Measurements from ENCODE around the gene ANKRD6. TPM values are rescaled to one million over a fixed set of nuclear protein-coding genes. Genes with fewer than 3 reads are reported as not detected.
"Not testable (repeated sequence)": the region's sequence is repeated elsewhere in the genome, so short reads cannot be mapped to it uniquely, and the experiment has no call there.

ANKRD6 gene
- total RNA-seq, 2 experiments from 2014 or later: 2.4 to 7.0 TPM

DNA sequence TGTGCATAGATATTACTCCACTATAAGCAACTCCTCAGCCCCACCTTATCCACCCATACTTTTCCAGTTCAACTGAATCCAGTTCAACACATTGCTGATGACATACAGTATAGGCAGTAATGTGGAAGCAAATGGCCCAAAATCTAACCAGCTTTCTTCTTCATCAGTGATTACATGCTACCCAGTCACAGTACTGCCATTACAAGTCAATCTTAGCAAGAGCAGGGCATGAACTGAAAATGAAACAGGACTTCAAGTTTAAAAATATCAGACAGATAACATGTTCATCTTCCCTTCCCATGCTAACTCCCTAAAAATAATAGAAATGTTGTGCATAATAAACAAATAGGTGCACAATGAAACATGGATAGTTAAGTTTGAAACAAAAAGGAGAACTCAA, 40.1 kb upstream of the ANKRD6 start:
- DNase-seq (ENCODE audit: low spot score): no peak
- peak overlapping the region; percentile 39 for H3K4me2 ChIP-seq (ENCODE audit: low read length)

DNA sequence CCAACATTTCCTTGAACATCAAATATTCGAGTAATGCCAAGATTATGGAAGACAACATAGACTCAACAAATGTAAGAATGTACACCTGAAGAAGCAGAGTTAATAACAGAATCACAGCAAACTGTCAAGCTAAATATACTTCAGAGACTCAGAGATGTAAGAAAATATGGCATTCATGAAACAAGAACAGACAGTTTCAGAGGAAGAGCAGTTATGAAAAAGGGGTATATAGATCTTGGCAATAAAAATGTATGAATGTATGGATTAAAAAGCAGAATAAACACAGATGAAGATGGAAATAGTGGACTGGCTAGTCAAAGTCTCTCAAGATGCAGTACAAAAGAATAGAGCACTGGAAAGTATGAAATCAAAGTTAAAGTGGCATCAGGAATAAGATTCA, 39.3 kb upstream of the ANKRD6 start:
- Histone ChIP-seq H3K36me3 (ENCODE audit: insufficient read depth, low read length) (peaks cover 4% of the 10 kb centered on the region; the same call in 1 of the 2 replicates), H3K27ac (ENCODE audit: low read depth, low read length, poor library complexity, severe bottlenecking) (no peak overlapping the region), H3K9me2 (ENCODE audit: insufficient read depth, low read length) (no peaks in the 10 kb centered on the region), H3K79me2 (ENCODE audit: insufficient read depth, low read depth, low read length) (peaks cover 13% of the 10 kb centered on the region; the same call in 1 of the 2 replicates), H3K9me3 (ENCODE audit: low read length) (no peaks in the 10 kb centered on the region), H3K4me1 (ENCODE audit: insufficient read depth, low read length, poor library complexity, severe bottlenecking) (peaks cover 37% of the 10 kb centered on the region), H3K4me3 (ENCODE audit: low read depth, low read length, poor library complexity, severe bottlenecking) (no peak overlapping the region), H2AFZ (ENCODE audit: low read length) (no peak overlapping the region; the same call in 1 of the 2 replicates), H4K20me1 (ENCODE audit: insufficient read depth, low read length) (no peaks in the 10 kb centered on the region), H3K4me2 (ENCODE audit: low read length) (peak overlapping the region; percentile 39)
- ChIA-PET CTCF (ENCODE audit: unreplicated experiment) (no interaction called here), POLR2A (no interaction called here)
- DNase-seq (ENCODE audit: low spot score): no peak
- no TSS peak for BruUV-seq (replicated peaks)
- intact Hi-C loops (cut with micrococcal nuclease; ENCODE audit: unreplicated experiment): no loop called here
- TF ChIP-seq CTCF (conservative IDR thresholded peaks at IDR 0.05; ENCODE audit: low read length) (no peak), EZH2phosphoT487 (IDR thresholded peaks at IDR 0.05; ENCODE audit: borderline replicate concordance, low read depth, low read length) (no peak)

More for the DNA sequence above, 40.1 kb upstream of the ANKRD6 start:
- CTCF ChIA-PET (ENCODE audit: unreplicated experiment): no interaction called here
- Histone ChIP-seq H3K36me3 (ENCODE audit: insufficient read depth, low read length) (peaks cover 4% of the 10 kb centered on the region; the same call in 1 of the 2 replicates), H3K4me3 (ENCODE audit: low read depth, low read length, poor library complexity, severe bottlenecking) (no peak overlapping the region), H2AFZ (ENCODE audit: low read length) (peak overlapping the region; percentile 27; the same call in 1 of the 2 replicates), H3K79me2 (ENCODE audit: insufficient read depth, low read depth, low read length) (peaks cover 20% of the 10 kb centered on the region; the same call in 1 of the 2 replicates), H3K27ac (ENCODE audit: low read depth, low read length, poor library complexity, severe bottlenecking) (no peak overlapping the region), H3K9me2 (ENCODE audit: insufficient read depth, low read length) (no peaks in the 10 kb centered on the region), H3K4me1 (ENCODE audit: insufficient read depth, low read length, poor library complexity, severe bottlenecking) (peaks cover 41% of the 10 kb centered on the region), H3K9me3 (ENCODE audit: low read length) (no peaks in the 10 kb centered on the region), H4K20me1 (ENCODE audit: insufficient read depth, low read length) (no peaks in the 10 kb centered on the region)
- POLR2A ChIA-PET: interaction anchor here (0.6 to 1.5 kb wide), 3 partner anchors 9 to 245 kb away, joined by 3 to 7 read pairs (median 4); partner anchors contain the start of gene LYRM2
- TF ChIP-seq CTCF (conservative IDR thresholded peaks at IDR 0.05; ENCODE audit: low read length): no peak
- TF ChIP-seq EZH2phosphoT487 (IDR thresholded peaks at IDR 0.05; ENCODE audit: borderline replicate concordance, low read depth, low read length): no peak
- BruUV-seq (replicated peaks): no TSS peak
- intact Hi-C loops (cut with micrococcal nuclease; ENCODE audit: unreplicated experiment): no loop called here

GRCh38 chr6:89397884-89398283, 35.1 kb upstream of the ANKRD6 start:
- H3K36me3 ChIP-seq (ENCODE audit: insufficient read depth, low read length); CTCF ChIA-PET (ENCODE audit: unreplicated experiment); H4K20me1 ChIP-seq (ENCODE audit: insufficient read depth, low read length); H2AFZ ChIP-seq (ENCODE audit: low read length); H3K79me2 ChIP-seq (ENCODE audit: insufficient read depth, low read depth, low read length); intact Hi-C loops (cut with micrococcal nuclease; ENCODE audit: unreplicated experiment); H3K4me3 ChIP-seq (ENCODE audit: low read depth, low read length, poor library complexity, severe bottlenecking); H3K9me2 ChIP-seq (ENCODE audit: insufficient read depth, low read length); BruUV-seq (replicated peaks); H3K9me3 ChIP-seq (ENCODE audit: low read length); H3K4me2 ChIP-seq (ENCODE audit: low read length); DNase-seq (ENCODE audit: low spot score); H3K27ac ChIP-seq (ENCODE audit: low read depth, low read length, poor library complexity, severe bottlenecking): not testable (repeated sequence)
- POLR2A ChIA-PET: interaction anchor here (0.6 to 1.2 kb wide), 3 partner anchors 26 to 43 kb away, joined by 3 read pairs; no protein-coding TSS in a partner anchor
- H3K4me1 ChIP-seq (ENCODE audit: insufficient read depth, low read length, poor library complexity, severe bottlenecking): peaks cover 49% of the 10 kb centered on the region
